SU-DHL-6 (cell line): ENCODE measurements around the gene STARD3.

Experiments
- EZH2phosphoT487 ChIP-seq: fragments of 200-600 bp; sonication (generic), shearing (Covaris generic); conservative IDR thresholded peaks from 2 replicates; pipeline ENCODE4 v1.6.1; 2018; ENCODE audit warnings: mild to moderate bottlenecking, antibody characterized with exemption, low read length, moderate library complexity, mixed read lengths
- TF ChIP-seq, protein P1 (sequence below): fragments of 200-600 bp; sonication (generic); IDR thresholded peaks from one replicate; pipeline ENCODE4 v1.5.1; 2017; ENCODE audit warnings: antibody characterized with exemption, mild to moderate bottlenecking, low read length, moderate library complexity; ENCODE audit not compliant: insufficient read depth, poor library complexity, severe bottlenecking

- TF ChIP-seq, protein P1, sequence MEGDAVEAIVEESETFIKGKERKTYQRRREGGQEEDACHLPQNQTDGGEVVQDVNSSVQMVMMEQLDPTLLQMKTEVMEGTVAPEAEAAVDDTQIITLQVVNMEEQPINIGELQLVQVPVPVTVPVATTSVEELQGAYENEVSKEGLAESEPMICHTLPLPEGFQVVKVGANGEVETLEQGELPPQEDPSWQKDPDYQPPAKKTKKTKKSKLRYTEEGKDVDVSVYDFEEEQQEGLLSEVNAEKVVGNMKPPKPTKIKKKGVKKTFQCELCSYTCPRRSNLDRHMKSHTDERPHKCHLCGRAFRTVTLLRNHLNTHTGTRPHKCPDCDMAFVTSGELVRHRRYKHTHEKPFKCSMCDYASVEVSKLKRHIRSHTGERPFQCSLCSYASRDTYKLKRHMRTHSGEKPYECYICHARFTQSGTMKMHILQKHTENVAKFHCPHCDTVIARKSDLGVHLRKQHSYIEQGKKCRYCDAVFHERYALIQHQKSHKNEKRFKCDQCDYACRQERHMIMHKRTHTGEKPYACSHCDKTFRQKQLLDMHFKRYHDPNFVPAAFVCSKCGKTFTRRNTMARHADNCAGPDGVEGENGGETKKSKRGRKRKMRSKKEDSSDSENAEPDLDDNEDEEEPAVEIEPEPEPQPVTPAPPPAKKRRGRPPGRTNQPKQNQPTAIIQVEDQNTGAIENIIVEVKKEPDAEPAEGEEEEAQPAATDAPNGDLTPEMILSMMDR = no peak
- TF ChIP-seq EZH2phosphoT487 = no peak
These were observed 40.8 kb downstream of the STARD3 start for GRCh38 chr17:39677542-39678339.
